ENCODE measurements around the gene RPA1.

DNA sequence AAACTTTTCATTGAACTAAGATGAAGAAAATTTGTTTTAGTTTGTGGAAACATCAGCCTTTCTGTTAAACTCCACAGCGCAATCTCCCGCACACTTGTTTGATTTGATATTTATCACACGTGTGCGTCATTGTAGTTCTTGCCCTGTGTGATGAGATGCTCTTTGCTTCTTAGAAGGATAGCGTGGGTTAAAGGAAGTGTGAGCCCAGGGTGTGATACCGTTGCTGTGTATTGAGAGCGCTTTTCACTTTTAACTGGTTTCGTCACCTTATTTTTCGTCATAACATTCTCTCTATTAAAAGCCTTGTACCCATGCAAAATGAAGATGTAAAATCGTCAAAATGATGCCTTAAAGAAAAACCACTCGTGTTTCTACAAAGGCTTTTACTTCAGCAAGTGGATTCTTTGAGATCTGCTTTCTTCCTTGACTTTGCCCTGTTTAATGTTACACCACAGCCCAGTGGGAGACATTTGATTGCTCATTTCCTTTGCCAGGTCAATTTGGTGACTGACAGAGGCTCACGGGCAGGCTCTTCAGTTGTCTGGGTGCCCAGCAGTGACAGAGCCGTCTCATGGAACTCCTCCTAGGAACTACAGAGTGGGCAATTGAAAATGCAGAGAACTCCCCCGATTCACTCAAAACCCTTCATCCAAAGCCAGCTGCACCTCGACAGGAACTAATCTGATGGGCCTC, 61.1 kb downstream of the RPA1 start:
- TF ChIP-seq, protein P1, sequence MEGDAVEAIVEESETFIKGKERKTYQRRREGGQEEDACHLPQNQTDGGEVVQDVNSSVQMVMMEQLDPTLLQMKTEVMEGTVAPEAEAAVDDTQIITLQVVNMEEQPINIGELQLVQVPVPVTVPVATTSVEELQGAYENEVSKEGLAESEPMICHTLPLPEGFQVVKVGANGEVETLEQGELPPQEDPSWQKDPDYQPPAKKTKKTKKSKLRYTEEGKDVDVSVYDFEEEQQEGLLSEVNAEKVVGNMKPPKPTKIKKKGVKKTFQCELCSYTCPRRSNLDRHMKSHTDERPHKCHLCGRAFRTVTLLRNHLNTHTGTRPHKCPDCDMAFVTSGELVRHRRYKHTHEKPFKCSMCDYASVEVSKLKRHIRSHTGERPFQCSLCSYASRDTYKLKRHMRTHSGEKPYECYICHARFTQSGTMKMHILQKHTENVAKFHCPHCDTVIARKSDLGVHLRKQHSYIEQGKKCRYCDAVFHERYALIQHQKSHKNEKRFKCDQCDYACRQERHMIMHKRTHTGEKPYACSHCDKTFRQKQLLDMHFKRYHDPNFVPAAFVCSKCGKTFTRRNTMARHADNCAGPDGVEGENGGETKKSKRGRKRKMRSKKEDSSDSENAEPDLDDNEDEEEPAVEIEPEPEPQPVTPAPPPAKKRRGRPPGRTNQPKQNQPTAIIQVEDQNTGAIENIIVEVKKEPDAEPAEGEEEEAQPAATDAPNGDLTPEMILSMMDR (IDR thresholded peaks at IDR 0.05; ENCODE audit: insufficient read depth, low read depth, low read length), result no peak
- TF ChIP-seq EZH2 (IDR thresholded peaks at IDR 0.05; ENCODE audit: insufficient read depth, low read length), result no peak

Data from astrocyte (in vitro differentiated cells and primary cell).